H1 (cell line): ENCODE results near the gene MCF2L. TPM values are rescaled to one million over a fixed set of nuclear protein-coding genes. Genes with fewer than 3 reads are reported as not detected.

ENCODE experiments used
- CTCF ChIA-PET: fragments of 300-600 bp; sonication (Branson Sonifier 250); formaldehyde crosslinking; loops from one replicate; lab custom pipeline; 2021; ENCODE audit not compliant: partially characterized antibody; lab: Charles Lee
- POLR2A ChIA-PET: fragments of 300-600 bp; sonication (Branson Sonifier 250); formaldehyde crosslinking; loops from one replicate; lab custom pipeline; 2021; ENCODE audit warnings: inconsistent platforms; ENCODE audit not compliant: partially characterized antibody; lab: Charles Lee
- DNase-seq, 2 experiments: peaks; one replicate each; pipeline versions ENCODE4 v3.0.0 to v3.0.0-alpha.2; 2010 to 2022; ENCODE audit warnings: low spot score in 2 of 2, low read depth in 1 of 2, mixed read lengths in 1 of 2
- FAIRE-seq: peaks from 2 replicates; lab custom pipeline; 2011; peaks lifted over from hg19 to GRCh38; lab: Jason Lieb, UNC
- H2AFZ ChIP-seq: 2 replicates; pipeline ENCODE4 v1.8.1; 2012; ENCODE audit warnings: low read length, inconsistent platforms
- H2AK5ac ChIP-seq: 2 replicates; pipeline ENCODE4 v1.6.1; 2013; ENCODE audit warnings: low read depth, low read length
- H2BK120ac ChIP-seq: replicated peaks from 2 replicates; pipeline ENCODE3; 2013; ENCODE audit warnings: low read depth, low read length, inconsistent platforms
- H2BK12ac ChIP-seq: 2 replicates; pipeline ENCODE4 v1.6.1; 2013; ENCODE audit warnings: low read depth, low read length
- H2BK15ac ChIP-seq: 2 replicates; pipeline ENCODE4 v1.6.1; 2013; ENCODE audit warnings: low read length
- H2BK20ac ChIP-seq: 2 replicates; pipeline ENCODE4 v1.6.1; 2013; ENCODE audit warnings: low read length
- H2BK5ac ChIP-seq: 2 replicates; pipeline ENCODE4 v1.6.1; 2013; ENCODE audit warnings: low read depth, low read length
- H3K14ac ChIP-seq: 2 replicates; pipeline ENCODE4 v1.6.1; 2013; ENCODE audit warnings: inconsistent platforms; ENCODE audit not compliant: insufficient read length
- H3K18ac ChIP-seq: 2 replicates; pipeline ENCODE4 v1.6.1; 2013; ENCODE audit warnings: low read length; ENCODE audit errors: extremely low read depth
- H3K23ac ChIP-seq: 2 replicates; pipeline ENCODE4 v1.6.1; 2013; ENCODE audit warnings: inconsistent platforms; ENCODE audit not compliant: insufficient read length
- H3K23me2 ChIP-seq: 2 replicates; pipeline ENCODE4 v1.6.1; 2013; ENCODE audit warnings: low read depth, low read length
- H3K27ac ChIP-seq: 2 replicates; pipeline ENCODE4 v1.6.1; 2011; ENCODE audit warnings: low read depth, low read length, inconsistent platforms
- H3K27me3 ChIP-seq, 4 experiments: replicated peaks in 1 of 4; 1 replicate in 1 of 4; 2 replicates in 3 of 4; pipeline versions ENCODE4 v1.6.1 to v1.8.1; 2011 to 2013; ENCODE audit warnings: low read length in 3 of 4, mild to moderate bottlenecking in 3 of 4, inconsistent platforms in 2 of 4, mixed read lengths in 2 of 4, moderate library complexity in 1 of 4; ENCODE audit not compliant: control insufficient read depth in 3 of 4, insufficient read depth in 3 of 4; ENCODE audit errors: extremely low read depth in 1 of 4
- H3K36me3 ChIP-seq, 4 experiments: 2 replicates each; pipeline versions ENCODE4 v1.6.1 to v1.8.1; 2011 to 2013; ENCODE audit warnings: mild to moderate bottlenecking in 4 of 4, low read length in 3 of 4, moderate library complexity in 2 of 4, control low read depth in 1 of 4, inconsistent platforms in 1 of 4; ENCODE audit not compliant: insufficient read depth in 4 of 4, control insufficient read depth in 2 of 4
- H3K4ac ChIP-seq: replicated peaks from 2 replicates; pipeline ENCODE3; 2013; ENCODE audit warnings: low read length, low read depth, mixed read lengths, inconsistent platforms; ENCODE audit not compliant: insufficient read length
- H3K4me1 ChIP-seq, 4 experiments: replicated peaks in 1 of 4; 1 replicate in 1 of 4; 2 replicates in 3 of 4; pipeline versions ENCODE4 v1.6.1 to v1.8.1; 2011 to 2013; ENCODE audit warnings: low read length in 3 of 4, inconsistent platforms in 2 of 4, mixed read lengths in 1 of 4; ENCODE audit not compliant: insufficient read depth in 4 of 4, control insufficient read depth in 3 of 4
- H3K4me2 ChIP-seq, 2 experiments: 2 replicates each; pipeline versions ENCODE4 v1.6.1 to v1.8.1; 2011 to 2013; ENCODE audit warnings: low read depth in 2 of 2, low read length in 2 of 2, control low read depth in 1 of 2, inconsistent platforms in 1 of 2, mild to moderate bottlenecking in 1 of 2; ENCODE audit not compliant: insufficient read depth in 1 of 2
- H3K4me3 ChIP-seq, 4 experiments: fragments of 200-600, 300-600 bp in 1 of 4; sonication (generic), shearing (Covaris generic), sonication (Bioruptor Twin) in 1 of 4; 2 replicates each; pipeline versions ENCODE4 v1.5.1 to v1.8.1; 2011 to 2016; ENCODE audit warnings: low read length in 4 of 4, low read depth in 3 of 4, control low read depth in 2 of 4, inconsistent platforms in 2 of 4, mild to moderate bottlenecking in 2 of 4, mixed read lengths in 1 of 4, moderate library complexity in 1 of 4; ENCODE audit not compliant: insufficient read depth in 2 of 4; ENCODE audit errors: extremely low read depth in 1 of 4
- H3K56ac ChIP-seq: replicated peaks from 2 replicates; pipeline ENCODE3; 2013; ENCODE audit warnings: low read depth, mild to moderate bottlenecking, mixed read lengths, low read length, inconsistent platforms; ENCODE audit not compliant: insufficient read length
- H3K79me1 ChIP-seq: 2 replicates; pipeline ENCODE4 v1.6.1; 2013; ENCODE audit warnings: low read depth, low read length, control low read depth
- H3K79me2 ChIP-seq, 2 experiments: 2 replicates each; pipeline versions ENCODE4 v1.6.1 to v1.8.1; 2012 to 2013; ENCODE audit warnings: low read length in 2 of 2, mild to moderate bottlenecking in 2 of 2, inconsistent platforms in 1 of 2; ENCODE audit not compliant: insufficient read depth in 2 of 2, control insufficient read depth in 1 of 2
- H3K9ac ChIP-seq, 4 experiments: replicated peaks in 1 of 4; 1 replicate in 1 of 4; 2 replicates in 3 of 4; pipeline versions ENCODE4 v1.6.1 to v1.8.1; 2011 to 2013; ENCODE audit warnings: low read depth in 3 of 4, low read length in 3 of 4, control low read depth in 2 of 4, mild to moderate bottlenecking in 2 of 4, moderate library complexity in 2 of 4, inconsistent platforms in 1 of 4; ENCODE audit errors: extremely low read depth in 1 of 4
- H3K9me3 ChIP-seq, 2 experiments: 2 replicates each; pipeline versions ENCODE4 v1.6.1 to v1.8.1; 2012 to 2013; ENCODE audit warnings: mild to moderate bottlenecking in 2 of 2, moderate library complexity in 2 of 2, control low read depth in 1 of 2, inconsistent platforms in 1 of 2, low read depth in 1 of 2, low read length in 1 of 2, mixed read lengths in 1 of 2; ENCODE audit not compliant: insufficient read depth in 2 of 2
- H4K20me1 ChIP-seq, 2 experiments: replicated peaks in 1 of 2; 2 replicates each; pipeline versions ENCODE3 to v1.8.1; 2011 to 2013; ENCODE audit warnings: inconsistent platforms in 2 of 2, low read length in 2 of 2, mild to moderate bottlenecking in 1 of 2; ENCODE audit not compliant: insufficient read depth in 2 of 2, control insufficient read depth in 1 of 2
- H4K5ac ChIP-seq: 2 replicates; pipeline ENCODE4 v1.6.1; 2013; ENCODE audit warnings: low read length, low read depth, mixed read lengths, inconsistent platforms; ENCODE audit not compliant: insufficient read length
- H4K8ac ChIP-seq: 2 replicates; pipeline ENCODE4 v1.8.0; 2013; ENCODE audit warnings: mild to moderate bottlenecking, moderate library complexity, low read length, inconsistent platforms; ENCODE audit not compliant: insufficient read depth; ENCODE audit errors: extremely low read depth
- H4K91ac ChIP-seq: replicated peaks from 2 replicates; pipeline ENCODE3; 2013; ENCODE audit warnings: low read length, mixed read lengths, inconsistent platforms; ENCODE audit not compliant: insufficient read length
- BRCA1 ChIP-seq: IDR thresholded peaks from 2 replicates; pipeline ENCODE4 v1.6.1; 2012; ENCODE audit warnings: low read depth, low read length, improper control_type of control experiment
- CHD2 ChIP-seq: IDR thresholded peaks from 2 replicates; pipeline ENCODE4 v1.6.1; 2012; ENCODE audit warnings: low read length, improper control_type of control experiment
- EZH2 ChIP-seq: fragments of 200-600 bp; sonication (generic); IDR thresholded peaks from 2 replicates; pipeline ENCODE4 v1.7.1; 2012; ENCODE audit warnings: low read depth, mild to moderate bottlenecking, moderate library complexity, low read length, inconsistent platforms; ENCODE audit not compliant: severe bottlenecking
- FOSL1 ChIP-seq: IDR thresholded peaks from 2 replicates; pipeline ENCODE4 v1.6.1; 2011; ENCODE audit warnings: mild to moderate bottlenecking, low read depth, low read length, moderate library complexity; ENCODE audit not compliant: insufficient read depth
- GTF2F1 ChIP-seq: IDR thresholded peaks from 2 replicates; pipeline ENCODE4 v1.6.1; 2012; ENCODE audit warnings: low read depth, low read length, improper control_type of control experiment, borderline replicate concordance
- HDAC6 ChIP-seq: IDR thresholded peaks from one replicate; pipeline ENCODE4 v1.7.1; 2012; ENCODE audit warnings: low read depth, mild to moderate bottlenecking, inconsistent platforms, low read length, moderate library complexity
- JUND ChIP-seq: IDR thresholded peaks from 2 replicates; pipeline ENCODE4 v1.6.1; 2011; ENCODE audit warnings: mild to moderate bottlenecking, improper control_type of control experiment, low read length
- KDM4A ChIP-seq: IDR thresholded peaks from one replicate; pipeline ENCODE4 v1.7.1; 2012; ENCODE audit warnings: low read depth, mild to moderate bottlenecking, moderate library complexity, low read length, inconsistent platforms; ENCODE audit not compliant: severe bottlenecking
- MAFK ChIP-seq: IDR thresholded peaks from 2 replicates; pipeline ENCODE4 v1.6.1; 2012; ENCODE audit warnings: low read depth, mild to moderate bottlenecking, improper control_type of control experiment, low read length
- POLR2A ChIP-seq, 2 experiments: IDR thresholded peaks; 1 replicate in 1 of 2; 2 replicates in 1 of 2; pipeline ENCODE4 v1.6.1; 2011; ENCODE audit warnings: low read depth in 2 of 2, low read length in 2 of 2, mild to moderate bottlenecking in 2 of 2; ENCODE audit errors: control extremely low read depth in 1 of 2
- RFX5 ChIP-seq: IDR thresholded peaks from 2 replicates; pipeline ENCODE4 v1.6.1; 2011; ENCODE audit warnings: low read depth, low read length, improper control_type of control experiment, borderline replicate concordance
- SUZ12 ChIP-seq: fragments of 200-600 bp; sonication (generic); IDR thresholded peaks from 2 replicates; pipeline ENCODE4 v1.6.1; 2012; ENCODE audit warnings: mild to moderate bottlenecking, inconsistent platforms, low read length, moderate library complexity, mixed read lengths
- ZNF274 ChIP-seq: IDR thresholded peaks from 2 replicates; pipeline ENCODE4 v1.7.0; 2012; ENCODE audit warnings: low read length, borderline replicate concordance; ENCODE audit errors: extremely low read depth
- WGBS, 2 experiments: shearing (Covaris generic) in 1 of 2; methylation state at CpG; one replicate each; pipeline versions ENCODE4 v1.1.6 to v1.1.7; 2013 to 2015; ENCODE audit warnings: low lambda C conversion rate in 2 of 2, mixed read lengths in 2 of 2, inconsistent platforms in 1 of 2, low coverage in 1 of 2, missing lambda C conversion rate in 1 of 2; ENCODE audit not compliant: insufficient replicate concordance in 2 of 2, insufficient coverage in 1 of 2, insufficient read length in 1 of 2; ENCODE audit errors: extremely low coverage in 1 of 2, missing lambda C conversion rate in 1 of 2; 5-methylcytosine and 5-hydroxymethylcytosine counted together
- polyA plus RNA-seq, 7 experiments: library from polyadenylated mRNA; depleted of rRNA in 3 of 7; stranded (reverse) in 5 of 7; unstranded in 2 of 7; fragments of >200 nt in 5 of 7; fragments of 200-250 nt in 2 of 7; gene quantifications; 1 replicate in 5 of 7; 2 replicates in 1 of 7; 4 replicates in 1 of 7; pipeline versions ENCODE4 v1.2.1 to v1.2.3, GENCODE V29; 2011 to 2013; ENCODE audit warnings: missing spikeins in 2 of 7, mixed read lengths in 2 of 7
- total RNA-seq: library from RNA; stranded (reverse); fragmentation: NEBNext Ultra II Directional; extraction: Animal tissue kit (Norgen Biotek cat#: 25700); gene quantifications from 2 replicates; pipeline ENCODE4 v1.2.1, GENCODE V29; 2021

Gene MCF2L
- total and polyA plus RNA-seq, 2 of the 8 experiments (the other 6 are each of a cell fraction or from before 2014, with no cell fraction given): 10.1 to 24.4 TPM

DNA sequence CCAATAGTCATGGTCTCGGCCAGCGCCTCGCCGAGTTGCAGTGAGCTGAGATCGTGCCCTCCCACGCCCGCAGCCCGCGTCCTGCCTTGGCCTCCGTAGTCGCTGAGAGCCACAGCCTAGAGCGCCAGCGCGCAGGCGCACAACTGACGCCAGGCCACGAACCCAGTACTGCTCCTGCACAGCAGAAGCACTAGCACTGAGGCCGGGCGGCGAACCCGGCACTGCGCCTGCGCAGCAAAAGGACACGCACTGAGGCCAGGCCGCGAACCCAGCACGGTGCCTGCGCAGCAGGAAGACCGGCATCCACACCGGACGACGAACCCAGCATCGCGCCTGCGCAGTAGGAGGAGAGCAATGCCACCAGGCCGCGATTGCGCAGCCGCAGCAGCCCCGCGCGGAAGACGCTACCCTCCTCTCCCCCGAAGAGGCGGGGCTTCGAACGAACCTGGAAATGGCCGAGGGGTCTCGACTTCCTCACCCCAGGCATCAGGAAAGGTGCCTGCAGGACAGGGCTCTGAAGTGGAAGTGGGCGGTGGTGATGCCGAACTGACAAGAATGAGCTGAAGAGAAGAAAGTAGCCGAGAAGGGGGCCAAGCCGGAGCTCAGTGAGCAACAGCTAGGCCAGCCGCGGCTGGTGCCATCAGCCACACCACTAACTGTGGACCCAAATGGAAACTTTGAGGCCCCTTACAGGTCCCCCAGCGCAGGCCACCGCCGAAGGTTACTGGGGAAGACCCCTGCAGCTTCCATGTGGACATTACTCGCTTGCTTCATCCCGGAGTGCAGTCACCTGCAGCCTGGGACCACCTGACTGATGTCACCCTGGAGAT is 161.1 kb downstream of the MCF2L start:
- no peak overlapping the region for H3K4me2 ChIP-seq
- TF ChIP-seq KDM4A: no peak
- TF ChIP-seq MAFK: no peak
- no peak for TF ChIP-seq HDAC6
- TF ChIP-seq FOSL1: no peak
- TF ChIP-seq SUZ12: no peak
- TF ChIP-seq RFX5: no peak
- no peak for TF ChIP-seq BRCA1
- TF ChIP-seq POLR2A (IDR thresholded peaks at IDR 0.05; ENCODE audit: control extremely low read depth in 1 of 2, low read depth in 2 of 2, low read length in 2 of 2): no peak
- TF ChIP-seq GTF2F1: no peak
- no peak for TF ChIP-seq ZNF274
- TF ChIP-seq EZH2: no peak
- no peak for TF ChIP-seq JUND
- TF ChIP-seq CHD2: no peak

More for the DNA sequence above, 161.1 kb downstream of the MCF2L start:
- Histone ChIP-seq H3K18ac (no peak overlapping the region), H3K27ac (no peak overlapping the region), H3K56ac (no peak overlapping the region), H3K27me3 (no peaks in the 10 kb centered on the region), H3K23me2 (no peaks in the 10 kb centered on the region), H2BK120ac (no peak overlapping the region), H2BK15ac (peak overlapping the region; percentile 31; the same call in 1 of the 2 replicates), H3K14ac (no peak overlapping the region), H2BK20ac (no peak overlapping the region), H3K79me2 (no peaks in the 10 kb centered on the region), H3K4me1 (peaks cover 0 to 6% (median 0%) of the 10 kb centered on the region in 4 experiments; a peak in 2 of 7 replicates), H3K23ac (no peak overlapping the region), H3K4me3 (no peak overlapping the region), H3K36me3 (no peaks in the 10 kb centered on the region), H3K9ac (no peak overlapping the region), H3K9me3 (no peaks in the 10 kb centered on the region), H3K4ac (no peak overlapping the region), H4K5ac (no peak overlapping the region), H2AK5ac (no peak overlapping the region), H4K20me1 (no peaks in the 10 kb centered on the region), H2AFZ (no peak overlapping the region), H3K79me1 (no peaks in the 10 kb centered on the region), H4K8ac (peak overlapping the region; percentile 63; the same call in 1 of the 2 replicates), H2BK12ac (peak overlapping the region; percentile 60; the same call in 1 of the 2 replicates), H4K91ac (no peak overlapping the region), H2BK5ac (no peak overlapping the region; the same call in 1 of the 2 replicates)
- POLR2A ChIA-PET: interaction anchor here (0.7 to 2.0 kb wide), 3 partner anchors 13 to 502 kb away, joined by 3 to 4 read pairs (median 4); no protein-coding TSS in a partner anchor
- FAIRE-seq: no peak
- DNase-seq: no peak
- CTCF ChIA-PET: interaction anchor here (1.8 kb wide), 1 partner anchor 13 kb away, joined by 6 read pairs; no protein-coding TSS in a partner anchor
- WGBS, 2 experiments: 93% methylated on average over 45 of the region's 60 CpGs; no CpG with 5 or more reads in 1 of the 2 experiments
